ENCODE results near the gene ACAT2.

The ACAT2 gene

GRCh38 chr6:159753081-159753872 lies 8.6 kb upstream of the ACAT2 start:
- DNase-seq (ENCODE audit: insufficient read length, low spot score) = no peak
- no peak for TF ChIP-seq CTCF (IDR thresholded peaks at IDR 0.05; ENCODE audit: insufficient read depth, missing control alignments)
- no peak for FAIRE-seq

DNA sequence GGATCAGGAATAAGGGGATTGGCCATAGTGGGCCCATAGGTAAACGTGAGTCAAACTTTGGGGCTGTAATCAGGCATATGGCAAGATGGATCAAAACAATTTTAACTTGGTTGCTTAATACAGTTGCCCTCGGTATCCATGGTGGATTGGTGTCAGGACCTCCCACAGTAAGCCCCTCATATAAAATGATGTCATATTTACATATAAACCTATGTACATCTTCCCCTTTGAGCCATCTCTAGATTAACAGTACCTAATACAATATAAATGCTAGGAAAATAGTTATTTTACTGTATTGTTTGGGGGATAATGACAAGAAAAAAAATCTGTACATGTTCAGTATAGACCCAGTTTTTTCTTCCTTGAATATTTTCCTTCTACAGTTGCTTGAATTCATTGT lies 7.4 kb upstream of the ACAT2 start:
- no peak for DNase-seq (ENCODE audit: insufficient read length, low spot score)
- FAIRE-seq = no peak
- TF ChIP-seq CTCF (IDR thresholded peaks at IDR 0.05; ENCODE audit: insufficient read depth, missing control alignments) = no peak

DNA sequence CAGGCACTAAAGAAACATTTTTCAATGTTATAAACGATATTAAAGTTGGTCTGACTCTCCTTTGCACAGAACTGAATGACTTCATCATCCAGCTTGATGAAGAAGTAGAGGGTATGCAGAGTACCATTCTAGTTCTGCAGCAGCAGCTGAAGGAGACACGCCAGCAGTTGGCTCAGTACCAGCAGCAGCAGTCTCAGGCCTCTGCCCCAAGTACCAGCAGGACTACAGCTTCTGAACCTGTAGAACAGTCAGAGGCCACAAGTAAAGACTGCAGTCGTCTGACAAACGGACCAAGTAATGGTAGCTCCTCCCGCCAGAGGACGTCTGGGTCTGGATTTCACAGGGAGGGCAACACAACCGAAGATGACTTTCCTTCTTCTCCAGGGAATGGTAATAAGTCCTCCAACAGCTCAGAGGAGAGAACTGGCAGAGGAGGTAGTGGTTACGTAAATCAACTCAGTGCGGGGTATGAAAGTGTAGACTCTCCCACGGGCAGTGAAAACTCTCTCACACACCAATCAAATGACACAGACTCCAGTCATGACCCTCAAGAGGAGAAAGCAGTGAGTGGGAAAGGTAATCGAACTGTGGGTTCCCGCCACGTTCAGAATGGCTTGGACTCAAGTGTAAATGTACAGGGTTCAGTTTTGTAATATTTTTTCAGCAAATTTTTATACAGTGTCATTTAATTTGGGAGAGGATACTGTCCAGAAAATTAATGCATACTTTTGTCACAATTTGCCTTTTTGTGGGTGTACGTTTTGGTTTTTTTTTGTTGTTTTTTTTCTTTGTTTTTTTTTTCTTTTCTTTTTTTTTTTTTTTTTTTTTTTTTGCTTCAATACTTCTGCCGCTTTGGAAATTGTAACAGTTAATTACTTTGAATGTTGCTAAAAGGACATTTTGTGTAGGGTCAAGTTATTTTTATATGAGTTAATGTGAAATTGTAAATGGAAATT lies 6.6 kb upstream of the ACAT2 start:
- TF ChIP-seq CTCF (IDR thresholded peaks at IDR 0.05; ENCODE audit: insufficient read depth, missing control alignments) = no peak
- DNase-seq (ENCODE audit: insufficient read length, low spot score) = no peak
- FAIRE-seq = no peak

DNA sequence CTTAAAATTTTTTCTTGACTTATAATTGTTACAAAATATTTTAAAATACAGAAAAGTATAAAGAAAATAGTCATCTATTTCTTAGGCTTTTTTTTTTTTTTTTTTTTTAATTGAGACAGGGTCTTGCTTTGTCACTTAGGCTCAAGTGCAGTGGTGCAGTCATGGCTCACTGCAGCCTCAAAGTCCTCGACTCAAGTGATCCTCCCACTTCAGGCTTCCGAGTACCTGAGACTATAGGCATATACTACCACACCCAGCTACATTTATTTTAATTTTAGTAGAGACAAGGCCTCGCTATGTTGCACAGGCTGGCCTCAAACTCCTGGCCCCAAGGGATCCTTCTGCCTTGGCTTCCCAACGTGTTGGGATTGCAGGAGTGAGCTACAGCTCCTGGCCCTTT lies 5.3 kb upstream of the ACAT2 start:
- no peak for TF ChIP-seq CTCF (IDR thresholded peaks at IDR 0.05; ENCODE audit: insufficient read depth, missing control alignments)
- FAIRE-seq = no peak

GRCh38 chr6:159758031-159759001 lies 3.5 kb upstream of the ACAT2 start:
- DNase-seq (ENCODE audit: insufficient read length, low spot score) (no peak), FAIRE-seq (no peak)
- TF ChIP-seq CTCF (IDR thresholded peaks at IDR 0.05; ENCODE audit: insufficient read depth, missing control alignments) = no peak

More for the DNA sequence above, 5.3 kb upstream of the ACAT2 start:
- no peak for DNase-seq (ENCODE audit: insufficient read length, low spot score)

- FAIRE-seq = no peak
- no peak for TF ChIP-seq CTCF (IDR thresholded peaks at IDR 0.05; ENCODE audit: insufficient read depth, missing control alignments)
- no peak for DNase-seq (ENCODE audit: insufficient read length, low spot score)
These were observed 2.2 kb upstream of the ACAT2 start for GRCh38 chr6:159759645-159760044.
